Testis (tissue), 3 donors: ENCODE data around the gene SMDT1. TPM values are rescaled to one million over a fixed set of nuclear protein-coding genes. Genes with fewer than 3 reads are reported as not detected.
"Not testable (repeated sequence)": the region's sequence is repeated elsewhere in the genome, so short reads cannot be mapped to it uniquely, and the experiment has no call there.

Experiments
- DNase-seq: peaks from one replicate; pipeline ENCODE4 v3.0.0-alpha.2; 2019
- H3K27ac ChIP-seq, 2 donors: fragments of 200-600 bp; sonication (generic); one replicate each; pipeline ENCODE4 v1.5.1; 2019
- H3K27me3 ChIP-seq: fragments of 200-600 bp; sonication (generic); one replicate; pipeline ENCODE4 v1.5.1; 2019
- H3K36me3 ChIP-seq: fragments of 200-600 bp; sonication (generic); one replicate; pipeline ENCODE4 v1.5.1; 2017; ENCODE audit warnings: low read depth; ENCODE audit errors: missing control alignments
- H3K4me1 ChIP-seq: fragments of 200-600 bp; sonication (generic); one replicate; pipeline ENCODE4 v1.5.1; 2019
- H3K4me3 ChIP-seq, 2 donors: fragments of 200-600 bp; sonication (generic); one replicate each; pipeline ENCODE4 v1.5.1; 2017 to 2019
- H3K9me3 ChIP-seq: fragments of 200-600 bp; sonication (generic); one replicate; pipeline ENCODE4 v1.5.1; 2017
- POLR2A ChIP-seq: fragments of 450-650 bp; IDR thresholded peaks from one replicate; pipeline ENCODE4 v1.6.1; 2017; ENCODE audit warnings: antibody characterized with exemption, mild to moderate bottlenecking, moderate library complexity
- WGBS, 2 donors: methylation state at CpG; one replicate each; pipeline ENCODE4 v1.1.5; 2018; 5-methylcytosine and 5-hydroxymethylcytosine counted together
- intact Hi-C: fragments of 100-400 bp; cut with DNase I; formaldehyde crosslinking; loops from one replicate; pipeline ENCODE4 v1.15.1; 2023; ENCODE audit warnings: low total_unique reads
- polyA plus RNA-seq: library from polyadenylated mRNA; stranded (reverse); fragments of 350-450 nt; fragmentation: Illumina TruSeq; extraction: RNeasy Lipid Tissue Mini Kit (QIAGEN cat#74804); gene quantifications from one replicate; pipeline ENCODE4 v1.2.3, GENCODE V29; 2014; ENCODE audit warnings: low read depth, low replicate concordance; ENCODE audit not compliant: insufficient read depth
- total RNA-seq, 2 donors: library from RNA; depleted of rRNA; stranded (reverse); fragments of >200 nt; gene quantifications; one replicate each; pipeline ENCODE4 v1.2.3, GENCODE V29; 2016
- TF ChIP-seq, protein P1 (sequence below), 3 experiments: fragments of 450-650 bp in 2 of 3; fragments of 200-600 bp in 1 of 3; sonication (generic) in 1 of 3; IDR thresholded peaks; one replicate each; pipeline ENCODE4 v1.5.1; 2016 to 2019; ENCODE audit warnings: antibody characterized with exemption in 3 of 3, mild to moderate bottlenecking in 2 of 3, moderate library complexity in 1 of 3

Gene SMDT1
- total and polyA plus RNA-seq, 3 donors from 2014 or later, result 14.3 to 130 (median 19.4) TPM

DNA sequence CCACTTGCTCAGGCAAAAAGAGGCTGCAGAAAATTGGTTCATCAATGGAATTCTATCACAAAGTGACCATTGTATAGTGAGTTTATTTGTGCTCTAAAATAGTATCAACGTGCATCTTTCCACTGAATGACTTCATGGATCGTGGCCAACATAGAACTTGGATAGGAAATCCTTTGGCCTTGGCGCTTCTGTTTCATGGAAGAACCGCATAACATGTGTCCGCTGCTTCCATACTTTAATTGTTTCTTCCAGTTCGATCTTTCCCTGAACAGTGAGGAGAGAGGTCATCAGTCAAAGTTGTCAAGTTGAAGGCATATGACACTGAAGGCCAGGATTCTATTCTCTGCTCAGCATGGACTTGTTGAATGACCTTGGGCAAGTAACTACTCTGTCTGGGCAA is 6.6 kb downstream of the SMDT1 start:
- H3K36me3 ChIP-seq, result no peaks in the 10 kb centered on the region
- intact Hi-C loops, result no loop called here
- 40 to 49% methylated on average over 6 of the region's 6 CpGs for WGBS, 2 donors

DNA sequence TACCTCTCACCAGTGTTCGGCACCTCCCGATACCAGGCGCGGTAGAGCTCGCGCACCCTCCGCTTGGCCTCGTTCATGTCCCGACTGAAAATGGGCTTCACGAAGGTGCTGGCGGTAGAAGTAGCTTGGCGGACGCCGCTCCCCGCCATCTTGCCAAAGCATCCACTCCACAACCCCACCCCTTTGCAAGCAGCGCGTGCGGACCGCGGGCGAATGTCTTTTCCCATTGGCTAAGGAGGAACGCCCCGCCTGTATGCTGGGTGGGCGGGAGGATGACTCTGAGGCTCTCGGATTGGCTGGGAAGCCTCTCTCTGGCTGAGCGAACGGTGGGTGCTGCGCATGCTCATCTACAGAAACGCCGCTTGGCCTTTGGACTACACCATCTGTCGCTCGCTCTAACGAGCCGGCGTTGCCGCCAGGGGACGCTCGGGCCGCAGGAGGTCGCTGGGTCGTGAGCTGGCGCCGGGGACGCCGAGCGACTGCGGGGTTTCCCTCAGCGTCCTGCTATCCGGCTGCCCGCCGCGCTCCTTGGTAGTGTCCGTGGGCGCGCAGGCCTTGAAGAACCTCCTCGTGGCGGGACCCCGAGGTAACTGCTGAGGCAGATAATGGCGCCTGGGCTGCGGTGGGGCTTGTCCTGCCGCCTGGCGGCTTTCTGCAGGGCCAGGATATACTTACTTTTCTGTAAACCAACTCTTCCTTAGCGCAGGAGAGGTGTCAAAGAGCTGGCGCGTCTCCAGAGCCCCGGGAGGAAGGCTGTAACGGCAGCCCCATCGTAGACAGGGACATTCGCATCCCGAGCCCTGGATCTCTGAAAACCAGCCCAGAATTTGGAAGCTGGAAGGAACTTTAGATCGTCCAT is 11.3 kb downstream of the SMDT1 start, which contains the start of gene NDUFA6:
Gene NDUFA6, minus strand, starts transcription at position 177 of the 859 bp plus-strand sequence. Its CDS starts 28 bp downstream, at position 149.
- H3K4me3 ChIP-seq, result peak within 1 kb of the TSS; percentile 71 to 81
- peak within 1 kb of the TSS; percentile 78 to 93 for H3K27ac ChIP-seq
- no peaks in the 10 kb centered on the region for H3K36me3 ChIP-seq
- H3K9me3 ChIP-seq, result no peaks in the 10 kb centered on the region
- peak; percentile 99 for DNase-seq
- no peaks in the 10 kb centered on the region for H3K27me3 ChIP-seq
- TF ChIP-seq, protein P1, sequence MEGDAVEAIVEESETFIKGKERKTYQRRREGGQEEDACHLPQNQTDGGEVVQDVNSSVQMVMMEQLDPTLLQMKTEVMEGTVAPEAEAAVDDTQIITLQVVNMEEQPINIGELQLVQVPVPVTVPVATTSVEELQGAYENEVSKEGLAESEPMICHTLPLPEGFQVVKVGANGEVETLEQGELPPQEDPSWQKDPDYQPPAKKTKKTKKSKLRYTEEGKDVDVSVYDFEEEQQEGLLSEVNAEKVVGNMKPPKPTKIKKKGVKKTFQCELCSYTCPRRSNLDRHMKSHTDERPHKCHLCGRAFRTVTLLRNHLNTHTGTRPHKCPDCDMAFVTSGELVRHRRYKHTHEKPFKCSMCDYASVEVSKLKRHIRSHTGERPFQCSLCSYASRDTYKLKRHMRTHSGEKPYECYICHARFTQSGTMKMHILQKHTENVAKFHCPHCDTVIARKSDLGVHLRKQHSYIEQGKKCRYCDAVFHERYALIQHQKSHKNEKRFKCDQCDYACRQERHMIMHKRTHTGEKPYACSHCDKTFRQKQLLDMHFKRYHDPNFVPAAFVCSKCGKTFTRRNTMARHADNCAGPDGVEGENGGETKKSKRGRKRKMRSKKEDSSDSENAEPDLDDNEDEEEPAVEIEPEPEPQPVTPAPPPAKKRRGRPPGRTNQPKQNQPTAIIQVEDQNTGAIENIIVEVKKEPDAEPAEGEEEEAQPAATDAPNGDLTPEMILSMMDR (IDR thresholded peaks at IDR 0.05), result peak; percentile 82 to 95 (median 94)
- TF ChIP-seq POLR2A, result peak; percentile 75
- 0 to 1% methylated on average over 32 to 67 of the region's 71 CpGs for WGBS, 2 donors
- intact Hi-C loops, result no loop called here
- H3K4me1 ChIP-seq, result peaks cover 20% of the 10 kb centered on the region

More for the DNA sequence above, 6.6 kb downstream of the SMDT1 start:
- peaks cover 23% of the 10 kb centered on the region for H3K4me1 ChIP-seq
- no peak for TF ChIP-seq POLR2A
- TF ChIP-seq, protein P1 (IDR thresholded peaks at IDR 0.05), result no peak
- H3K4me3 ChIP-seq, result no peak overlapping the region
- DNase-seq, result no peak
- H3K9me3 ChIP-seq, result no peaks in the 10 kb centered on the region
- peak overlapping the region in 1 of 2 donors; percentile 0 for H3K27ac ChIP-seq
- H3K27me3 ChIP-seq, result no peaks in the 10 kb centered on the region

DNA sequence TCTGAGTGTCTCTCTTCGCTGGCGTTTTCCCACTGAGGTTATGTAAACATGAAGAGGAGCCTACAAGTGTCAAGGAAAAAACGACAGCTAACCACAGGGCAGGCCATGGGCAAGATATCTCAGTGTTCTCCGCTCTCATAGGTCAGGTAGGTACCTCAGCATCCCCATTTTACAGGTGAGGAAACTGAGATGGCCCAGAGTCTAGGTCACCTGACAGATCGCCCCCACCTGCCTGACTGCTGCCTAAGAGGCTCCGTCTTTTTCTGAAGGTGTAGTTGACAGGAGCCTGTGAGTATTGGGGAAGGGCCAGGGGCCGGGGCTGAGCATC is 11.9 kb downstream of the SMDT1 start:
- Histone ChIP-seq H3K4me1 (peaks cover 16% of the 10 kb centered on the region), H3K36me3 (no peaks in the 10 kb centered on the region), H3K9me3 (no peaks in the 10 kb centered on the region), H3K27me3 (no peaks in the 10 kb centered on the region), H3K4me3 (peak overlapping the region; percentile 71 to 81), H3K27ac (peak overlapping the region; percentile 78 to 93)
- intact Hi-C loops, result no loop called here
- DNase-seq, result no peak
- TF ChIP-seq, protein P1 (IDR thresholded peaks at IDR 0.05), result no peak
- TF ChIP-seq POLR2A, result no peak
- WGBS, 2 donors, result 18 to 23% methylated on average over 7 of the region's 7 CpGs

DNA sequence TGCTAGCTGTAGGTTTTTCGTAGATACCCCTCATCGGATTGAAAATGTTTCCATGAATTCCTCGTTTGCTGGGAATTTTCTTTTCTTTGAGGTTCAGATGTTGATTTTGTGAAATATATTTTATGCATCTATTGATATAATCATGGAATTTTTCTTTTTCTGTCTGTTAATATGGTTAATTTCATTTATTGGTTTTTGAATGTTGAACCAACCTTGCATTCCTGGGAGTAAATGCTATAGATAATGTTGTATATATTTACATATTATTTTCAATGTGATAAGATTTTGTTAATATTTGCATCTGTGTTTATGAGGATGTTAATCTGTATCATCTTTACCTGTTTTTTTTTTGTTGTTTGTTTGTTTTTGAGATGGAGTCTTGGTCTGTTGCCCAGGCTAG is 21.7 kb downstream of the SMDT1 start:
- no peak overlapping the region for H3K4me3 ChIP-seq
- H3K9me3 ChIP-seq, result no peaks in the 10 kb centered on the region
- intact Hi-C loops, result no loop called here
- no peaks in the 10 kb centered on the region for H3K4me1 ChIP-seq
- 95 to 97% methylated on average over 3 of the region's 3 CpGs for WGBS, 2 donors
- no peaks in the 10 kb centered on the region for H3K36me3 ChIP-seq
- TF ChIP-seq, protein P1 (IDR thresholded peaks at IDR 0.05), result no peak
- TF ChIP-seq POLR2A, result no peak
- no peak overlapping the region for H3K27ac ChIP-seq
- no peak for DNase-seq
- H3K27me3 ChIP-seq, result no peaks in the 10 kb centered on the region

DNA sequence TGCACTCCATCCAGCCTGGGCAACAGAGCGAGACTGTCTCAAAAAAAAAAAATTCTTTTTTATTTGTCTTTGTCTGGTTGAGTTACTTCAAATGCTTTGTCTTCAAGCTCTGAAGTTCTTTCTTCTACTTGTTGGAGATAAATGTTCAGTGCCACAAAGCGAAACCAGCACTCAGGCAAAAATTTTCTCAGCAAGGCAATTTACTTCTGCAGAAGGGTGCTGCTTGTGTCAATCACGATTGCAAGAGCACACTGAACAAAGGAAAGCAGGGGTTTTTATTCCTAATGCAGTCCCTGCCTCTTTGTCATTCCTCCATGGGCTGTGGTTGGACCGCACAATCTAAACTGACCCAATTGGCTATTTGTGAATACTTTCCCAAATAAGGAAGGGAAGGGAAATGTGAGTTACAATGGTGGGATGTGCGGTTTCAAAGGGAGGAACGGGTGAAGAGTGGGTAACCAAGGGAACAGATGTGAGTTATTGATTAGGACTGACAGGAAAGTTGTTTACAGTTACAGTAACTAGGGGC is 24.9 kb downstream of the SMDT1 start:
- intact Hi-C loops, result not testable (repeated sequence)
- WGBS, 2 donors, result 96 to 99% methylated on average over 6 of the region's 6 CpGs

More for the DNA sequence above, 24.9 kb downstream of the SMDT1 start:
- not testable (repeated sequence) for DNase-seq, H3K4me1 ChIP-seq, H3K4me3 ChIP-seq, H3K36me3 ChIP-seq, H3K27me3 ChIP-seq, H3K9me3 ChIP-seq, H3K27ac ChIP-seq
